ENCODE data around the gene CLPTM1.
"Not testable (repeated sequence)": the region's sequence is repeated elsewhere in the genome, so short reads cannot be mapped to it uniquely, and the experiment has no call there.

Gene CLPTM1

DNA sequence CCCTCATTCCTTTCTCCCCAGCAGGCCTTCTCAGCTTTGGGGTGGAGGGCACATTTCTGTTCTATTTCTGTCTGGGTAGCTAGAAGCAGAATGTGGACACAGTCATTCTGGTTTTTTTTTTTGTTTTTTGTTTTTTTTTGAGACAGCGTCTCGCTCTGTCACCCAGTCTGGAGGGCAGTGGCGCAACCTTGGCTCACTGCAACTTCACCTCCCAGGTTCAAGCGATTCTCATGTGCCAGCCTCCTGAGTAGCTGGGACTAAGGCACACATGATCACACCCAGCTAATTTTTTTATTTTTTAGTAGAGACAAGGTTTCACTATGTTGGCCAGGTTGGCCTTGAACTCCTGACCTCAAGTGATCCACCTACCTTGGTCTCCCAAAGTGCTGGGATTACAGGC lies 20.3 kb downstream of the CLPTM1 start:
- DNase-seq (ENCODE audit: low read depth in 2 of 2) = no peak

DNA sequence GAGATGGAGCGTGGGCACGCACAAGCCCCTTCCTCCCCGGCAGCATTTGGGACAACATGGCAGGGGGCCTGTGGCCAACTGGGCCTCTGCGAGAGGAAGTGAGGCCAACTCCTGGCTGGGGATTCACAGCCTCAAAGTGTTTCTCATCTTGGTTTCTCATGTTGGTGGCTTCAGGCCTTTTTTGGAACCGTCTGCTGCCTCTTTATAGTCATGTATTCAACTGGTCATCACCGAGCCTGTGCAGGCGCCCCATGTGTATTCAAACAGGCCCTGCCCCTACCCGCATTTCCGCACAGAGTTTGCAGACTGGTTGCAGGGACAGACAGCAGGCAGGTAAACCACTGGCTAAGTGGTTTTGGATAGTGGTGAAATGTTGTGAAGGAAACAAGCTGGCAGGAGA lies 28.8 kb downstream of the CLPTM1 start:
- no peak for DNase-seq (ENCODE audit: low read depth in 2 of 2)

DNA sequence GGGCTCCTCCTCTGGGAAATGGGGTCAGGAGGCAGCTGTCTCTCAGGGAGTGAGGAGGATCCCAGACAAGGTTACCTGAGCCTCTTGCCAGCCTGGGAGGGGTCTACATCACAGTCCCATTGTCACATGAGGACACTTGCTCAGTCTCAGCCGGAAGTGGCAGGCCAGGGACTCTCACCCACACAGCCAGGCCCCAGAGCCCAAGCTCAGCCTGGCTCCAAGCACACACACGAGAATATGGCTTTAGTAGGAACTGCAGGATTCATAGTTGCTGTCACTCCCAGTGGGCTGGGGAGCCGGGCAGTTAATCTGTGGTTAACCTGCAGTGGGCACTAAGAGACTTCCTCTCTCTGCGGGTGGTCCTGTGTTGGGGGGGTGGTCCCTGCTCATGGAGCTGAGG lies 30.3 kb downstream of the CLPTM1 start:
- DNase-seq (ENCODE audit: low read depth in 2 of 2) = no peak

DNA sequence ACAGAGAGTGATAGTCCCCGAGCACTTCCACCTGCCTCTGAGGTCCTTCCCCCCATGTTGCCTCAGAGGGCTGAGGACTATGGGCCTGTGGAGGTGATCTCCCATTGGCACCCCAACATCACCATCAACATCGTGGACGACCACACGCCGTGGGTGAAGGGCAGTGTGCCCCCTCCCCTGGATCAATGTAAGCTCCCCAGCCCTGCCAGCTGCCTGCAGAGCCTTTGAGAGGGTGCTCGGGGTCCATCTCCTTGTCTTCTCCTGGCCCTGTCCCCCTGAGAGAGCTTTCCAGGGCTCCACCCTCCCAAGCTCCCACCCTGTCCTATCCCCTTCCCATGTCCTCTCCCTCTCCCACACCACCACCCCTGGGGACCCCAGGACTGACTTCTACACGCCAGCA lies 31.2 kb downstream of the CLPTM1 start:
- no peak for DNase-seq (ENCODE audit: low read depth in 2 of 2)

DNA sequence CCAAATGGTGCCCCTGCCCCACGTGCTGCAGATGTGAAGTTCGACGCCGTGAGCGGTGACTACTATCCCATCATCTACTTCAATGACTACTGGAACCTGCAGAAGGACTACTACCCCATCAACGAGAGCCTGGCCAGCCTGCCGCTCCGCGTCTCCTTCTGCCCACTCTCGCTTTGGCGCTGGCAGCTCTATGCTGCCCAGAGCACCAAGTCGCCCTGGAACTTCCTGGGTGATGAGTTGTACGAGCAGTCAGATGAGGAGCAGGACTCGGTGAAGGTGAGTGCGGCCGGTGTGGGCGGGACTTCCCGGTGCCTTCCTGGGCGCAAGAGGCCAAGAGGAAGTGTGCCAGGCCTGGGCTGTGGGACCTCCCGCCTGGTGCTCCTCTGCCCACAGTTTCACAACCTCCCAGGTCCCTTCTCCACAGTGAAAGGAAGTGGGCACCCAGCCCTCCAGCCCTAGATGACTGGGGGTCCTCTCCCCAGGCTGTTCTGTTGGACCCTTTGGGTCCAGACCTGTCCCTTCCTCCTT lies 32.0 kb downstream of the CLPTM1 start:
- no peak for DNase-seq (ENCODE audit: low read depth in 2 of 2)

DNA sequence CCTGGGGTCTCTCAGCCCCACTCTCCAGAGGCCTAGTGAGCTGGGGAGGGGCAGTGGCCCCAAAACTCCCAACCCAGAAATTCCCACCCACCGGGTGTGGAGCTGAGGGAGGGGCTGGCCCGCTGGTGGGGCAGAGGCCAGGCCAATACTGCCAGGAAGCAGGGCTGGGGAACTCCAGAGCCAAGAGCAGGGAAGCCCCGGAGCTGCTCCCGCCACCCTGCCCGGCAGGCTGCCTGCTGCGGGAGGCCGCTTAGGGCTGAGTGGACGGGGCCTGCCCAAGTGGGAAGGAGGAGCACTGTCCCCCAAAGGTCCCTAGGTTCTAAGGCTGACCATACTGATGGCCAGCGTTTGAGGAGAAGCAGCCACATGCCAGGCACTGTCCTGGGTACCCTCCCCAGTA lies 33.1 kb downstream of the CLPTM1 start:
- no peak for DNase-seq (ENCODE audit: low read depth in 2 of 2)

GRCh38 chr19:44988896-44989556 lies 33.8 kb downstream of the CLPTM1 start:
- peak; percentile 24 to 43 for DNase-seq (ENCODE audit: low read depth in 2 of 2)

DNA sequence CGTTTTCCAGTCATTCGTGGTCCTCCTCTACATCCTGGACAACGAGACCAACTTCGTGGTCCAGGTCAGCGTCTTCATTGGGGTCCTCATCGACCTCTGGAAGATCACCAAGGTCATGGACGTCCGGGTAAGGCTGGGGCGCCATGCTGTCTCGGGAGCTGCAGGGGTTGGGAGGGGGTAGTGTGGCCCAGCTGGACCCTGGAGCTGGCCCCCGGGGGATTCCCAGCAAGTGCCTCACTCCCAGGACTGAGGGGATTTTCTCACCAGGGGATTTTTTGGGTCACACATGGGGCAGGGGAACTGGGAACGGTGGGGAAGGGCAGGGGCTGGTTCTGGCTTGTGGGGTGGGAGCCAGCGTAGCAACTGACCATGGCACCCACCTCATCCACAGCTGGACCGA lies 35.3 kb downstream of the CLPTM1 start:
- no peak for DNase-seq (ENCODE audit: low read depth in 2 of 2)

GRCh38 chr19:44990966-44991365 lies 35.8 kb downstream of the CLPTM1 start:
- DNase-seq (ENCODE audit: low read depth in 2 of 2) = no peak

DNA sequence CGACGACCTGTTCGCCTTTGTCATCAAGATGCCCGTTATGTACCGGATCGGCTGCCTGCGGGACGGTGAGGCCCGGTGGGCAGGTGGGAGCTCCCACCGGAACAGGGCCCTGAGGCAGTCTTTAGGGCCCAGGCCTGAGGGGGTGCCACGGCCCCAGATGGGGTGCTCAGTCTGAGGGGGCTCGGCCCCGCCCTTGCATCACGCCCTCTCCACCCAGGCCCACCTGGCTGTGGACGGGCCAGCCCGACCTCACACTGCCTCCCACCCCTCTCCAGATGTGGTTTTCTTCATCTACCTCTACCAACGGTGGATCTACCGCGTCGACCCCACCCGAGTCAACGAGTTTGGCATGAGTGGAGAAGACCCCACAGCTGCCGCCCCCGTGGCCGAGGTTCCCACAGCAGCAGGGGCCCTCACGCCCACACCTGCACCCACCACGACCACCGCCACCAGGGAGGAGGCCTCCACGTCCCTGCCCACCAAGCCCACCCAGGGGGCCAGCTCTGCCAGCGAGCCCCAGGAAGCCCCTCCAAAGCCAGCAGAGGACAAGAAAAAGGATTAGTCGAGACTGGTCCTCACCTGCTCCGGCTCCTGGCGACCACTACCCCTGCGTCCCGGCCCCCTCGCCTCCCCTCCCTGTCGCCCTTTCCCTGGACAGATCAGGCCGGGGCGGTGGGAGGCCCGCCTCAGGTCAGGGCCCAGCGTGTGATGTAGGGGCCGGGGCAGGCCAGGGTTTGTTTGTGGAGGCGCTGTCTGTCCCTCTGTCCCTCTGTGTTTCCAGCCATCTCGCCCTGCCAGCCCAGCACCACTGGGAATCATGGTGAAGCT lies 37.4 kb downstream of the CLPTM1 start:
- no peak for DNase-seq (ENCODE audit: low read depth in 2 of 2)

GRCh38 chr19:44993526-44993925 lies 38.3 kb downstream of the CLPTM1 start:
- no peak for DNase-seq (ENCODE audit: low read depth in 2 of 2)

- no peak for DNase-seq (ENCODE audit: low read depth in 2 of 2)
Measured at GRCh38 chr19:44993926-44994537, 38.9 kb downstream of the CLPTM1 start.

DNA sequence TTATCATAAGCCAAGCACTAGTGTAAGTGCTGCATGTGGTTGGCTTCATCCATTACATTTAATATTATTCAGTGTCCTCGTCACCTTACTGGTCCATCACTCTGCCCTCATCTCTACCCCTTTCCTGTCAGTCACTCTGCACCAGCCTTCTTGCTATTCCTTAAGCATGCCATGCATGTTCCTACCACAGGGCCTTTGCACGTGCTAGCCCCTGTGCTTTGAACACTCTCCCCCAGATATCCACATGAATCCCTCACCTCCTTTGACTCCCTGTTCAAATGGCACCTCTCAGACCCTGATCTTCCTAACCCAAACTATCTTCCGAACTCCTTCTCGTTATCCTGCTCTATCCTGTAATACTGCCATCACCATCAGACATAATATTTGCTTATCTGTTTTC lies 42.8 kb downstream of the CLPTM1 start:
- no peak for DNase-seq (ENCODE audit: low read depth in 2 of 2)

- DNase-seq (ENCODE audit: low read depth in 2 of 2) = not testable (repeated sequence)
Measured at GRCh38 chr19:44999131-44999925, 44.1 kb downstream of the CLPTM1 start.

- DNase-seq (ENCODE audit: low read depth in 2 of 2) = not testable (repeated sequence)
Measured at GRCh38 chr19:45000665-45001064, 45.5 kb downstream of the CLPTM1 start.

DNA sequence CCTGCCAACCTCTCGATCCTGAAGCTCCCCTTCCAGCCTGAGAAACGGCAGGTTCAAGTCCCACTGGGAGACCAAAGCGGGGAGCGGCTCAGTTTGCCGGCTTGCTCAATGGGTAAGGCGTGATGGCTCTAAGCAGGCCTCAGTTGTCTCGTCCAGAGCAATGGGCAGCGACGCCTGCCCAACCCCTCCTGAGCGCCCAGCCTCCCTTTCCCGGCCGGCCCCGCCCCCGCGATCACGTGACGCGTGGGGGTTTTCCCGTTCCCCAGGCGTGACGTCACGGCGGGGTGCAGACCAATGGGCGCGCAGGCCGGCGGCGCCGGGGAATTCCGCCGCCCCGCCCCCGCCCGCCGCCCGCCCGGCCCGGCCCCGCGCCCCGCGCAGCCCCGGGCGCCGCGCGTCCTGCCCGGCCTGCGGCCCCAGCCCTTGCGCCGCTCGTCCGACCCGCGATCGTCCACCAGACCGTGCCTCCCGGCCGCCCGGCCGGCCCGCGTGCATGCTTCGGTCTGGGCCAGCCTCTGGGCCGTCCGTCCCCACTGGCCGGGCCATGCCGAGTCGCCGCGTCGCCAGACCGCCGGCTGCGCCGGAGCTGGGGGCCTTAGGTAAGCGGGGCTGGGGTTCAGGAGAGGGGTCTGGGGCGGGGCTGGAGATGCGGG lies 46.0 kb downstream of the CLPTM1 start, which contains the start of gene RELB:
TSS of gene RELB (plus strand) at position 378 of the 653 bp plus-strand sequence. CDS start at position 494, 116 bp downstream.
- peak; percentile 88 to 94 for DNase-seq (ENCODE audit: low read depth in 2 of 2)

DNA sequence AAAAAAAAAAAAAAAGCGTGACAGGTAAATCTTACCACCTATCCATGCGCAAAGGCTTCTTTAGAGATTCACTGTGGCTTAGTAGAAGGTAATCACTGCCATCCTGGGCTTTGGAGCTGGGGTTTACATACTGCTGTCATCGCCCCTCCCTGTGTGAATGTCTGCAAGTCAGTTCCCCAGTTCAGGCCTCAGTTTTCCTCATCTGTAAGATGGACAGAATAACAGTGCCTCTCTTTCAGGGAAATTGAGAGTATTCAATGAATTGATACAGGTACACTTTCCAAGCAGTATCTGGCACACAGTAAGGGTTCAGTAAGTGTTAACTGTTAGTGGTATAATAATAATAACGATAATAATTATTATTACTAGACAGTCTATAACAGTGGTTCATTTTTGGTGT lies 48.3 kb downstream of the CLPTM1 start:
- no peak for DNase-seq (ENCODE audit: low read depth in 2 of 2)

GRCh38 chr19:45005787-45006186 lies 50.6 kb downstream of the CLPTM1 start:
- no peak for DNase-seq (ENCODE audit: low read depth in 2 of 2)

- no peak for DNase-seq (ENCODE audit: low read depth in 2 of 2)
Measured at GRCh38 chr19:45008552-45008951, 53.4 kb downstream of the CLPTM1 start.

DNA sequence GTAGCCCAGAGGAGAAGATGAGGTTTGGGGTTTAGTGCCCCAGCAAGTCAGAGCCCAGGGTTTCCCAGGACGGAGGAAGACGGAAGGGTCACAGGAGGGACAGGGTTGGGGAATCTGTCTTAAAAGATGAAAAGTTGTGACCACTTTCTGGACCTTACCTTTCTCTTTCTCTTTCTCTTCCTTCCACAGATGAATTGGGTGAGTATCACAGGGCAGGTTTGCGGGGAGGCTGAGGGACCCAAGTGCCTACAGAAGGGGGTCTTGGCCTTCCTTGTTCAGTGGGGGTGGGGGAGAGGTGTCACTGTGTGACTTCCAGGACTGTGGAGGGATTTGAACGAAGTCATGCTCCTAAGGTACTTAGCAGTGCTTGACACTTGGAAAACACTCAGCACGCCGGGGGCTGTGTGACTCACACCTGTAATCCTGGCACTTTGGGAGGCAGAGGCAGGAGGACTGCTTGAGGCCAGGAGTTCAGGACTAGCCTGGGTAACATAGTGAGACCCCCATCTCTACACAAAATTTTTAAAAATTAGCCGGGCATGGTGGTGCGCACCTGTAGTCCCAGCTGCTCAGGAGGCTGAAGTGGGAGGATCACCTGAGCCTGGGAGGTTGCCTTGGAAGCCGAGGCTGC lies 54.6 kb downstream of the CLPTM1 start:
- no peak for DNase-seq (ENCODE audit: low read depth in 2 of 2)

GRCh38 chr19:45010306-45010705 lies 55.1 kb downstream of the CLPTM1 start:
- DNase-seq (ENCODE audit: low read depth in 2 of 2) = no peak
